ENCODE measurements around the gene DAD1. TPM values are rescaled to one million over a fixed set of nuclear protein-coding genes. Genes with fewer than 3 reads are reported as not detected.

DAD1 gene
- total RNA-seq, 1 donor from 2014 or later: 186 TPM

GRCh38 chr14:22572562-22573058 is 16.4 kb downstream of the DAD1 start:
- Histone ChIP-seq H3K27me3 (no peaks in the 10 kb centered on the region), H3K4me3 (no peak overlapping the region), H3K4me1 (peaks cover 0 to 13% of the 10 kb centered on the region in 2 donors), H3K27ac (peak overlapping the region in 1 of 2 donors; percentile 14), H3K36me3 (peaks cover 24 to 45% of the 10 kb centered on the region in 2 donors), H3K9me3 (no peaks in the 10 kb centered on the region)
- intact Hi-C loops (cut with DNase I): no loop called here
- DNase-seq (ENCODE audit: low spot score in 2 of 2): no peak
- no peak for TF ChIP-seq CTCF (IDR thresholded peaks at IDR 0.05)

- H3K4me3 ChIP-seq: no peak overlapping the region
- peaks cover 29 to 48% of the 10 kb centered on the region in 2 donors for H3K36me3 ChIP-seq
- no peaks in the 10 kb centered on the region for H3K27me3 ChIP-seq
- H3K27ac ChIP-seq: peak overlapping the region; percentile 21 to 55
- intact Hi-C loops (cut with DNase I): loop anchor here (1.0 to 2.0 kb wide), 4 partner anchors 83 to 283 kb away; no protein-coding TSS in a partner anchor
- H3K4me1 ChIP-seq: peaks cover 0 to 9% of the 10 kb centered on the region in 2 donors
- no peaks in the 10 kb centered on the region for H3K9me3 ChIP-seq
- TF ChIP-seq CTCF (IDR thresholded peaks at IDR 0.05): peak; percentile 69 to 88 (median 74)
- peak in 1 of 2 donors; percentile 90 for DNase-seq (ENCODE audit: low spot score in 2 of 2)
Measured at GRCh38 chr14:22570132-22570949, 18.7 kb downstream of the DAD1 start.

- H3K9me3 ChIP-seq: no peaks in the 10 kb centered on the region
- peaks cover 26 to 44% of the 10 kb centered on the region in 2 donors for H3K36me3 ChIP-seq
- intact Hi-C loops (cut with DNase I): loop anchor here (1.0 to 2.0 kb wide), 4 partner anchors 84 to 284 kb away; no protein-coding TSS in a partner anchor
- no peak overlapping the region for H3K4me3 ChIP-seq
- no peak for TF ChIP-seq CTCF (IDR thresholded peaks at IDR 0.05)
- no peak for DNase-seq (ENCODE audit: low spot score in 2 of 2)
- H3K27ac ChIP-seq: no peak overlapping the region
- H3K27me3 ChIP-seq: no peaks in the 10 kb centered on the region
- peaks cover 0 to 9% of the 10 kb centered on the region in 2 donors for H3K4me1 ChIP-seq
Measured at GRCh38 chr14:22569737-22570131, 19.3 kb downstream of the DAD1 start.

- H3K4me1 ChIP-seq: peaks cover 0 to 9% of the 10 kb centered on the region in 2 donors
- peaks cover 26 to 46% of the 10 kb centered on the region in 2 donors for H3K36me3 ChIP-seq
- intact Hi-C loops (cut with DNase I): no loop called here
- no peaks in the 10 kb centered on the region for H3K27me3 ChIP-seq
- H3K4me3 ChIP-seq: no peak overlapping the region
- TF ChIP-seq CTCF (IDR thresholded peaks at IDR 0.05): no peak
- H3K9me3 ChIP-seq: no peaks in the 10 kb centered on the region
- H3K27ac ChIP-seq: no peak overlapping the region
- no peak for DNase-seq (ENCODE audit: low spot score in 2 of 2)
Measured at GRCh38 chr14:22569106-22569736, 19.8 kb downstream of the DAD1 start.

- peaks cover 0 to 9% of the 10 kb centered on the region in 2 donors for H3K4me1 ChIP-seq
- no peak overlapping the region for H3K27ac ChIP-seq
- intact Hi-C loops (cut with DNase I): no loop called here
- no peaks in the 10 kb centered on the region for H3K9me3 ChIP-seq
- peaks cover 22 to 42% of the 10 kb centered on the region in 2 donors for H3K36me3 ChIP-seq
- DNase-seq (ENCODE audit: low spot score in 2 of 2): no peak
- TF ChIP-seq CTCF (IDR thresholded peaks at IDR 0.05): no peak
- H3K27me3 ChIP-seq: no peaks in the 10 kb centered on the region
- H3K4me3 ChIP-seq: no peak overlapping the region
Measured at GRCh38 chr14:22567437-22567836, 21.6 kb downstream of the DAD1 start.

Data from ascending aorta (tissue), 2 donors.